GM21825 (cell line): Measurements from ENCODE around the gene ACAD8.

ENCODE experiments used
- ATAC-seq: cut with Tn5 transposase; IDR thresholded peaks from one replicate; pipeline ENCODE4 v1.9.1; 2021; ENCODE audit warnings: mild to moderate bottlenecking, moderate library complexity; ENCODE audit not compliant: unreplicated experiment

ACAD8 gene

DNA sequence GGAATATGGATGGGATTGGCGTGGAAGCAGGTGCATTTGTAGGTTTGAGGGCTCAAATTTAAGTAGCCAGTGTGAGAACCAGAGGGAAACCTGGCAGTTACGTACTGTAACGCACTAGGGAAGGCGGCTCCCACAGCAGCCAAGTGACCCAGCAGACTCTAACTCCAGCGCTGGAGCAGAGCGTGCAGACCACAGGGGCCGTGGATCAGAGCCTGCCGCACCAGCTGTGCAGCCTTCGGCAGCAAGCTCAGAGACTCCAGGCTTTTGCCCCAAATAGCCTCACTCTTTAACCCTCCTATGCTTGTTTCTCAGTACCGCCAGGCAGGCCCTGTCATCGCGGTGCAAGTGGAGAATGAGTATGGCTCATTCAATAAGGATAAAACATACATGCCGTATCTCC lies 35.1 kb downstream of the ACAD8 start:
- ATAC-seq, result no peak

GRCh38 chr11:134289167-134289566 lies 35.8 kb downstream of the ACAD8 start:
- no peak for ATAC-seq

DNA sequence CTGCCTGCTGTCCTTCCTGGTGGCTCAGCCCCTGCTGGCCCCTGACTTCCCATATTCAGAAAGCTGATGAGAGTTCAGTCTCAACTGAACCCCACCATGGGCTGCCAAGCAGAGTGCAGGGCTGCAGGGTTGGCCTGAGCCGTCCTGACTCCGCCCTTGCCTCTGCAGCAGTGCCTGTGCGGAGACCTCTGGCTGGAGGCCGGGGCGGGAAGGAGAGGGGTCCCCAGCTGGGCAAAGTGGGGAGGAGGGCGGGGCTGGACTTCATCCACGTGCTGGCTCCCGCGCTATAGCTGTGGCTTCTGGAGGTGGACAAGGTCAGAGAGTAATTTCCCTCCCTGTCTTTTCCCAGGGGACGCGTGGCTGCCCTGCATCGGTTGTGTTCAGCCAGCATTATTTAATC lies 36.4 kb downstream of the ACAD8 start:
- ATAC-seq, result no peak

GRCh38 chr11:134290646-134291045 lies 37.3 kb downstream of the ACAD8 start:
- ATAC-seq, result no peak

DNA sequence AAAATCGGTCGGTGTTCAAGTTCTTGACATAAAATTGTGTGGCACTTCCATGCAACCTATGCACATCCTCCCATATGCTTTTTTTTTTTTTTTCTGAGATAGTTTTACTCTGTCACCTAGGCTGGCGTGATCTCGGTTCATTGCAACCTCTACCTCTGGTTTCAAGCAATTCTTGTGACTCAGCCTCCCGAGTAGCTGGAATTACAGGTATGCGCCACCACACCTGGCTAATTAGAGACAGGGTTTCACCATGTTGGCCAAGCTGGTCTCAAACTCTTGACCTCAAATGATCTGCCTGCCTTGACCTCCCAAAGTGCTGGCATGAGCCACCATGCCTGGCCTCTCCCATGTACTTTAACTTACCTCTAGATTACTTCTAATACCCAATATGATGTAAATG lies 37.8 kb downstream of the ACAD8 start:
- ATAC-seq, result no peak

DNA sequence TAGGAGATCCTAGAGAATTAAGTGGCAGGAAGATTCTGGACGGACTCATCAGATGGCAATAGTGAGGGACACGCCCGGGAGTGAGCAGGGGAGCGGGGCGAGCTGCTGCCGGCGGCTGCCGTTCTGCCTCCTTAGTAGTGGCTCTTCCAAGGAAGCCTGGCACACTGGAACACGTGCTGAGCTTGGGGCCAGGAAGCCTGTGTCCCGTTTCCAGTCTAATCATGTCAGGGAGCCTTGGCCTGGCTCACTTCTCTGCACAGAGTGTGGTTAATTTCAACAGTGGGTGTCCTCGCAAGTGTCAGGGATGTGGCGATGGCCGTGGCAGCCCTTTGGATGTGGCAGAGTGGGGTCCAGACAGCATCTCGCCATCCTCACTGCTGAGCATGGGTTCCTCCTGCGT lies 39.3 kb downstream of the ACAD8 start:
- ATAC-seq, result no peak

GRCh38 chr11:134293119-134294113 lies 40.0 kb downstream of the ACAD8 start:
- no peak for ATAC-seq

DNA sequence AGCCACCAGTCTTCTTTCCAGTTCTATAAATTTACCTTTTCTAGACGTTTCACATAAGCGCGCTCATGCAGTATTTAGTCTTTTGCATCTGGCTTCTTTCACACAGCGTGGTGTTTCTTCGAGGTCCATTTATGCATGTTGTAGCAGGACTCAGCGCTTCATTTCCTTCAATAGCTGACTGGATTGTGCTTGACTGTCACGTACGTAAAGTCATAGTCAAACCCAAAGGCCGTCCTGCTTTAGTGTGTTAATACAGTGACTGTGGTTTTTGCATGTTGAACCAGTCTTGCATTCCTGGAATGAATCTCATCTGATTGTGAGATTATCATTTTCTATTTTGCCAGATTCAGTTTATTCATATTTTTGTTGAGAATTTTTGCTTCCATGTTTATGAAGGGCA lies 41.3 kb downstream of the ACAD8 start:
- no peak for ATAC-seq

- no peak for ATAC-seq
Measured at GRCh38 chr11:134312223-134312622, 58.9 kb downstream of the ACAD8 start.

GRCh38 chr11:134312807-134313206 lies 59.4 kb downstream of the ACAD8 start:
- ATAC-seq, result no peak

DNA sequence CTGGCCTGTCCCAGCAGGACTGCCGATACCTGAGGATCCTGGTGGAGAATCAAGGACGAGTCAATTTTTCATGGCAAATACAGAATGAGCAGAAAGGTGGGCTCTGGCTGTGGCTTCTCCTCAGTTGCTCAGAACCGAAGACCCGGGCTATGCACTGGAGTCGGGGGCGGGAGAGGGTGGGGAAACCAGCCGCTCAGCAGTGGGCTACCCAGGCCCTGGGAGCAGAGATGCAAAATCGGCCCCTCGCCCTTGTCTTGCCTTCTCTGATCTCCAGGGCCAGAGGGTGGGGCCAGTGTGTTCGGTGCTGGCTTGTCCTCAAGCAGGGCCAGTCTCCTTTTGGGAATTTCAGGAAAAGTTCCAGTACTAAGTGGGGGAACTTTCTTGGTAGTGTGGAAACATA lies 60.0 kb downstream of the ACAD8 start:
- no peak for ATAC-seq

- no peak for ATAC-seq
Measured at GRCh38 chr11:134313821-134314607, 60.6 kb downstream of the ACAD8 start.
